D721Med (cell line): ENCODE data around the gene EPHA2.

Source experiments
- DNase-seq: peaks from one replicate; pipeline ENCODE4 v3.0.0; 2011; ENCODE audit warnings: low spot score; ENCODE audit not compliant: insufficient read length
- FAIRE-seq: peaks from 2 replicates; lab custom pipeline; 2011; peaks lifted over from hg19 to GRCh38; lab: Jason Lieb, UNC
- TF ChIP-seq, protein P1 (sequence below): IDR thresholded peaks from 2 replicates; pipeline ENCODE4 v1.5.1; 2012; ENCODE audit warnings: mild to moderate bottlenecking, control low read depth; ENCODE audit not compliant: insufficient read depth; ENCODE audit errors: missing control alignments

The EPHA2 gene

DNA sequence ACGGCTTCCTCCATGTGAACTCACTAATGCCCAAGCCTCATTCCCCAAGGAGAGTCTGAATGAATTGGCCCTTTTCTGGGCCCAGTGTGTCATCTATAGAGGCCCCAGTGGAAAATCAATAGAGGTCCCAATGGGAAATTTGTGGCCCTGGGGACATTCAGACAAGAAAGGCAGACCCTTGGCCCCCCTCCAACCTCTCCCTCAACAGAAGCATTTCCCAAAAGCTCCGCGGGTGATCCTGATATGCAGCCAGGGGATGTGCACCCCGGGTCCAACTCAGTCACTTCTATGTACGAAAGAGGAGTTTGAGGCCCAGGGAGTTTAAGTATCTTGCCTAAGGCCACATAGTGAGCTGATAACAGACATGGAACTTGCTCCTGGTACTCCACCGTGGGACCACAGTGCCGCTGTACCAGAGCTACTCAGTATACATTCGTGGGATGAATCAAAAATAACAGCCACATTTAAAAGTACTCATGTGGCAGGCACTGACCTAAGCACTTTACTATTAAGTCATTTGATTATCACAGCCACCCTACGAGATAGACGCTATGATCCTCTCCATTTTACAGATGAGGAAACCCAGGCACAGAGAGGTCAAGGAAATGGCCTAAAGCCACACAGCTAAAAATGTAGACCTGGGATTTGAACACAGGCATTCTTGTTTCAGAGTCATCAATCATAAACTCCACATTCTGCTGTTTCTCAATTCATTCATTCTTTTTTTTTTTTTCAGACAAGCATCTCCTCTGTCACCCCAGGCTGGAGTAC, 8.5 kb downstream of the EPHA2 start:
- DNase-seq (no peak), FAIRE-seq (no peak)
- TF ChIP-seq, protein P1, sequence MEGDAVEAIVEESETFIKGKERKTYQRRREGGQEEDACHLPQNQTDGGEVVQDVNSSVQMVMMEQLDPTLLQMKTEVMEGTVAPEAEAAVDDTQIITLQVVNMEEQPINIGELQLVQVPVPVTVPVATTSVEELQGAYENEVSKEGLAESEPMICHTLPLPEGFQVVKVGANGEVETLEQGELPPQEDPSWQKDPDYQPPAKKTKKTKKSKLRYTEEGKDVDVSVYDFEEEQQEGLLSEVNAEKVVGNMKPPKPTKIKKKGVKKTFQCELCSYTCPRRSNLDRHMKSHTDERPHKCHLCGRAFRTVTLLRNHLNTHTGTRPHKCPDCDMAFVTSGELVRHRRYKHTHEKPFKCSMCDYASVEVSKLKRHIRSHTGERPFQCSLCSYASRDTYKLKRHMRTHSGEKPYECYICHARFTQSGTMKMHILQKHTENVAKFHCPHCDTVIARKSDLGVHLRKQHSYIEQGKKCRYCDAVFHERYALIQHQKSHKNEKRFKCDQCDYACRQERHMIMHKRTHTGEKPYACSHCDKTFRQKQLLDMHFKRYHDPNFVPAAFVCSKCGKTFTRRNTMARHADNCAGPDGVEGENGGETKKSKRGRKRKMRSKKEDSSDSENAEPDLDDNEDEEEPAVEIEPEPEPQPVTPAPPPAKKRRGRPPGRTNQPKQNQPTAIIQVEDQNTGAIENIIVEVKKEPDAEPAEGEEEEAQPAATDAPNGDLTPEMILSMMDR = no peak

GRCh38 chr1:16146279-16147155, 9.4 kb downstream of the EPHA2 start:
- TF ChIP-seq, protein P1 = no peak
- DNase-seq (no peak), FAIRE-seq (no peak)

GRCh38 chr1:16145662-16146278, 10.1 kb downstream of the EPHA2 start:
- FAIRE-seq (no peak), DNase-seq (no peak)
- TF ChIP-seq, protein P1 = no peak

DNA sequence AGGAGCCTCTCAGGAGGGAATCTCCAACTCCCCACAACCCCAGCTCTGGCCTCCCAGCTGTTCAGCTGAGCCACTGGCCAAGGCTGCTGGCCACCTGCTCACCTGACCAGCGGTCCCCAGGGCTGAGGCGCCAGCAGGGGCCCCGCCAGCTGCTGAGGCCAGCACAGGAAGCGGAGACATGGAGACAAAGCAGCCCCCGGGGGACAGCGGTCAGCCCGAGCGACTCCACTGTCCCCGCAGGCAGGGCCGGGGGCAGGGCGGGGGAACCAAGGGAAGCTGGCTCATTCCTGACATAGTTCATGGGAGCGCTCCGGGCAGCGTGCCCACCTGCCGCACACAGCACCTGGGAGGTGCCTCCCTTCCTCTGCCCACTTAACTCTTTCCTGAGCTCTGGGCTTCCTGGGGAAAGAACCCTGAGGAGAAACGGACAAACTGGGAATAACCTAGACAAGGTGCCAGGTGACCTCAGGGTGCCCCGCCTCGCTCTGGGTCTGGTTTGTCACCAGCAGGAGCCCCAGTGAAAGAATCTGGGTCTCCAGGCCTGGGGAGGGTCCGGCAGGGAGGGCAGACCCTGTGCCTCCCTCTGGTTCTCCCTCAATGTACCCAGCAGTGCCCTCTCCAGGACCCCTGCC, 10.7 kb downstream of the EPHA2 start:
- TF ChIP-seq, protein P1 = no peak
- no peak for DNase-seq
- FAIRE-seq = no peak

GRCh38 chr1:16144325-16145029, 11.4 kb downstream of the EPHA2 start:
- no peak for FAIRE-seq
- DNase-seq = no peak
- TF ChIP-seq, protein P1 = no peak

DNA sequence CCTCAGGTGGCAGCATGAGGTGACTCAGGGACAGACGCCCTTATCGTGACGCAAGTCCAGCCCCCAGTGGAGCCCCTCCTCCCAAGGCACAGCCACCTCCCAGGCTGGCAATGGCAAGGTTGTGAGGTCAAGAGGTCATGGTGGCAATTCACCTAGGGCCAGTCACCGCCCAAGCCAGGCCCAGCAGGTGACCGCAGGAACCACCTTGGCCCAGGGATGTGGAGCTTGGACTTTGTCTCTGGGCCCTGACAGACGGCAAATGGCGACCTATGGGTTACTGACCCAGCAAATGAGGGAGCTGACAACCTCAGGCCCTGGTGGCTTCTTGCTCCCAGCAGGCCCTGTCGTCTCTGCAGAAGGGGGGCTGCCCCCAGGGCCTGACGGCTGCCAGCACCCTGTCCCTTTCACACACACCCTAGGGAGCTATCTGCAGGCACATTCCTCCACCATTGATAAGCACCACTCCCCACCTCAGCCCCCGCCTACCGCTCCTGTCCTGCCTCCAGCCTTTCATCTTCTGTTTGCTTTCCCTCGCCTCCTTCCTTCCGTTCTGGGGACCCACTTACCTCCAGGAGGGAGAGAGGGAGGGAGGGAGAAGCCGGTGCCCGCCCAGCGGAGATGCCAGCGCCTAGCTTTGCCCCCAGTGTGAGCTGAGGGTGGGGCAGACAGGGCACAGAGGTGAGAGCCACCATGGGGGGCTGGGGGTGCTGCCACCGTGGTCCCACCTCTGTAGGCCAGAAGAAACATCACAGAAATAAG, 12.1 kb downstream of the EPHA2 start:
- TF ChIP-seq, protein P1 = no peak
- no peak for DNase-seq
- FAIRE-seq = no peak
